NOMO-1 (cell line): ENCODE results near the gene RPAP3.
A peak's percentile ranks its signal among the peaks of the same experiment; 100 is the strongest.

Experiments
- DNase-seq, 2 experiments: peaks; one replicate each; lab custom pipeline; 2025; ENCODE audit not compliant: unreplicated experiment in 2 of 2; lab: John Stamatoyannopoulos, UW

The RPAP3 gene

GRCh38 chr12:47743311-47743860 lies 37.6 kb upstream of the RPAP3 start:
- DNase-seq, result no peak

DNA sequence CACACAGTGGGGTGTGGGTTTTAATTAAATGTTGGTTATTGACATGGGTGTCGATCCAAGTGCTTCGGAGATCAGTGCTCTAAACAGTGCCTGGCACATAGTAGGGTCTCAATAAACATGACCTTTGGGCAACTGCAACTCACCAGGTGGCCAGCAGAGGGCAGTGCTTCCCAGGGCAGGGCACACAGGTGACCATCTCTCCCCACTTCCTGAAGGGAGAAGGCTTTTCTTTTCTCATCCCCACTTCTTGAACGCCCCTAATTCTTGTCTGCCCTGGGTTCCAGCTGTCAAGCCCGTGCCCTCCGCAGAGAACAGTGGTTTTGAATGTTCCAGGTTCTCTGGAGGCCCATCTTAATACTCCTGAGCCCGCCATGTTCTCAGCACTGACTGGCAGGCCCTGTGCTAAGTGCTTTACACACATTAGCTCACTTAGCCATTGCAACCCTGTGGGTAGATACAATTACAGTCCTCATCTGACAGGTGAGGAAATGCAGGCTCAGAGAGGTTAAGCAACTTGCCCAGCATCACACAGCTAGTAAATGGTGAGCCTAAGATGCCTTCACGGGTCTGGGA lies 36.5 kb upstream of the RPAP3 start:
- DNase-seq, result peak in 1 of 2 experiments; percentile 20

DNA sequence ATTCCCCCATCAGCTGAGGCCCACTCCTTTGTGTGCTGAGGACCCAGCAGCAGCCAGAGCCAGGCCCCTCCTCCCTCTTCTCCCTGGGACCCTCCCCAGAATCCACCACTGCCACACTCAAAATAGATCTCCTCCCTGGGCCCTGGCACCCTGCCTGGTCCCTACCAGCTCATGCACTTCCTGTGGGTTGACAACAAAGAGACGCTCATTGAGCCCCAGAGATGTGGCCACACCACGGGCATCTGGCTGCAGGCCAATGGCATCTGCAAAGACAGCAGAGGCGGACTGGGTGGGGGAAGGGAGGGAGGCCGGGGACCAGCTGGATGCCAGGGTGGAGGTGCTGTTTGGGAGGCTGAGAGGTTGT lies 35.5 kb upstream of the RPAP3 start:
- DNase-seq, result peak; percentile 8 to 10

DNA sequence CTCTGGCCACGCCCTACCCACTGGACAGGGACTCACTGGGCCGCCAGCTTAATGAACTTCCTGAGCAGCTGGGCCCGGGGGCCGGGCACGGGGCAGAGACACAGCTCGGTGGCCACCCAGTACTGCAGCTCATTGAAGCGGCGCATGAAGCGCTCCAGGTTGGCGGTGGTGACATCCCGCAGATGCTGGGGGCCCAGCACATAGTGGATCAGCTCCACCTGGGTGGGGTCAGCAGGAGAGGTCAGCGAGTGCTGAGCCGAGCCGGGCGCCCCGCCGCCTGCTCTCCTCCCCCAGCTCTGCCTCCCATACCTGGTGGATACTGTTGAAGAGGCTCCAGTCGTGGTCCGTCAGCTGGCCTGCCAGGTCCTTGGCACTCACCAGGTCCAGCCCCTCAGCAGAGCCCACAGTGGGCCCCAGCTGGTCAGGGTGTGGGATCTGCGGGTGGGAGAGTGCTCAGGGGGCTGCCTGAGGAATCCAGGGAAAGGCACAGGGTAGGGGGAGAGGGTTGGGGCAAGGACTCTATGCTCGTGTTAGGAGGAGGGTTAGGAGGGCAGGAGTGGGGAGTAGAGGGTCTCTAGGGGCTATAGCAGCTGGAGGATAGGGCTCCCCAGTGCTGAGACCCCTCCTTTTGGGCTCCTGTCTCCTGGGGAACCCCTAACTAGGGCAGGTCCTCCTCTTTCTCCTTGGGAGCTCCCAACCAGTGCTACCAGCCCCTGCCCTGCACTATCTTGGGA lies 34.9 kb upstream of the RPAP3 start:
- DNase-seq, result no peak

GRCh38 chr12:47739979-47740378 lies 34.1 kb upstream of the RPAP3 start:
- DNase-seq, result no peak

GRCh38 chr12:47739297-47739696 lies 33.5 kb upstream of the RPAP3 start:
- no peak for DNase-seq

- DNase-seq, result no peak
Measured at GRCh38 chr12:47737936-47738594, 32.2 kb upstream of the RPAP3 start.

- no peak for DNase-seq
Measured at GRCh38 chr12:47736877-47737676, 31.2 kb upstream of the RPAP3 start.

DNA sequence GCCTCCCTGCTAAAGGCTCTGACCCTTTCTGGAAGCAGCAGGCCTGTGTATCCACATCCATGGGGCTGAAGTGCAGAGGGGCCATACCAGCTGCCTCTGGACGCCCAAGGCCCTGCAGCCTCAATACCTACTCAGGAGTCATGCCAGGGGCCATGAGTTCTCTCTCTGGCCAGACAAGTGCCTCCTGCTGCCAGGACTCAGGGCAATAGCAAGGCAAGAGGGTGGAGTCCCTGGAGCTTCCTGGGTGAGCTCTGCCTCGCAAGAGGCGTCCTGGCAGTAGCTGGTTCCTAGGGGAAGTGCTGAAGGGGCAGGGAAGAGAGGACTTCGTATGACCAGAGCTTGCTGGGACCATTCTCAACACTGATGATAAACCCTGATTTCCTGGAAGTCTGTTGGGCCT lies 30.4 kb upstream of the RPAP3 start:
- no peak for DNase-seq

DNA sequence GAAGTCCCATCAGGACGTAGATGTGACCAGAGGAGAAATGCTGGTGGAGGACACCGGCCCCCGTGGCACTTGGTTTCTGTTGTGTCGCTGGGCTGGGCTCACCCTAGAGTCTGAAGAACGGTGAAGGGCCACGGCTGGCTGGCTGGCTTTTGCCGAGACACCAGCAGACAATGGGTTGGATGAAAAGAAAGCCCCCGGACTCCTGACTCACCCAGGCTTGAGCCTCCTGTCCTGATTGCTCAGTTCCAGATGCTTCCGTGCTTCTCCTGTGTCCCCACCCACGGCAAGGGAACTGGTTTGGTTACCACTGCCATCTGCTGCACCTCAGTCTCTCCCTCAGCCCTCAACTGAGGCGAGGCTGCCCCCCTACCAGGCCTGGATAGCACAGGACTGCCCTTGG lies 29.8 kb upstream of the RPAP3 start:
- DNase-seq, result no peak

DNA sequence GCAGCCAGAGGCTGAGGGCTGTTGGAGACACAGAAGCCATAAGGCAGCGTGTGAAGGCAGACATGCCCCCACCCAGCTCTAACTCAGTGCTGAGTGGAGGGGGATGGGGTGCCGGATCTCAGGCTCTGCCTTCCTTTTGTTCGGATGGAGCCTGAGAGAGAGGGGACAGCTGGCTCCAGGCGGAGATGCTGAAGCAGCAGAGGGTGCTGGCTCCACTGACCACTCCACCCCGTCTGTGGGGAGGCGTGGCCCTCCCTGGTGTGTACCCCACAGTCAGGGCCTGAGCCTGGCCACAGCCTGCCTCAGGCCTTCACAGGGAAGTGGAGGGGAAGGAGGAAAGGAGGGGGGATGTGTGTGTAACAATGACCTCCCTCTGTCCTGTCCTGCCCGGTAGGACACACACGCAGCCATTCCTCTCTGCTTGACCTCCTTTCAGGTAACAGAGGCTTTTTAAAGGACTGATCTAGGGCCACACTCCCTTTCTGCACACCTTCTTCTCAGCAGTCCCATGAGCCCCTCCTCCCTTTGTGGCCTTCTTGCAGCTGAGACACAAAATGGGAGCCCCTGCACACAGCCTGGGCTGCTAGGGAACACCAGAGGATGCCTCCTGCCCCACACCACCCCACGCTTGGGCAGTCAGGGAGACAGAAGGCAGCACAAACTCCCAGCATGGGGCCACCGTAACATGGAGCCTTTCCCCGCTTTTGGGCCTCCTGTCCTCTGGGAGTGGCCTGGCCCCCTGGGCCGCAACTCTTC lies 29.1 kb upstream of the RPAP3 start:
- DNase-seq, result no peak

DNA sequence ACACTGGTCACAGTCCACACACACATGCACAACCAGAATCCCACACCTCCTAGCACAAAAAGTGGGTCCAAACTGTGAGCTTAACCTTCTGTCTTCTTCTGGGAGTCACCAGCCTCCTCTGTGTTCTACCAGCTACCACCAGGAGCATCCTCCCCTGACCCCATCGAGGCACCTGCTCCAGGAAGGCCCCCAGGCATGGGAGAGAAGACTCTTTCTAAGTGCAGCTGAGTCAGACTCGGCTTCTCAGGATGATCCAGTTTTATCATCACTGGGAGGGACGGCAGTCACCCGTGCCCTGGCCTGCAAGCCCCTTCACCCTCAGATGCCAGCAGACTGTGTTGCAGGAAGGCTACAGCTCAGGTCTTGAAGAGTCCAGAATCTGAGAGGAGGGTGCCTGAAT lies 27.3 kb upstream of the RPAP3 start:
- DNase-seq, result no peak

DNA sequence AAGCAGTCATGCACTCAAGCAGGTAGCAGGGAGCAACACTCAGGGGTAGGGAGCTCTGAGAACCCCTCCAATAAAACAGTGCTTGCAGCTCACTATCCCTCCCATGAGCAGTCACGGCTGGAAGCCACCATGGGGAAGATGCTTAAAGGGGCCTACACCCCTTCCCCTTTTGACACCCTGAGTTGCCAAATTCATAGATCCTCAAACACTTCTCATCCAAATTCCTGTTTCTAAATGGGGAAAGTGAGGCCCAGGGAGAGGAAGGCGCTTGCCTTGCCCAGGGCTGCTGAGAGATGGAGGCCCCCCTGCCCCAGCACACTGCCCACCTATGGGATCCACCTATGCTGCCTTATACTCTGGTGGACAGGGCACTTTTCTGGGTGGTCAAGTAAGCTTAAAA lies 26.7 kb upstream of the RPAP3 start:
- no peak for DNase-seq

- no peak for DNase-seq
Measured at GRCh38 chr12:47731723-47732122, 25.9 kb upstream of the RPAP3 start.

DNA sequence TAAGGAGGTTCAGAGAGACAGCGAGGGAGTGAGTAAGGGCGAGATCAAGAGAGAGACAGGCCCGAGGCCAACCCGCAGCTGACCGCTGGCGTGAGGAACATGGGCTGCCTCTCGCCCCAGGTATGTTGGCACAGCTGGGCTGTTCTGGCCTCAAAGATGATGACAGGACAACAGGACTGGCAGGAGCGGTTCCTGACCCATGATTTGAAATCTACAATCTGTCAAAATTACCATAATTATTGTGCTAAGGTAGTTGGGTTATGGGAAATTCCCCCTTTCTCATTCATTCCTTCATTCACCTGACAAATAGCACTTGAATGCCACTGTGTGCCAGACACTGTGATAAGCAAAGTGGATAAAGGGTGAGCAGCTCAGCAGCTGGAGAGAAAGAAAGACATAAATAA lies 24.5 kb upstream of the RPAP3 start:
- DNase-seq, result no peak

GRCh38 chr12:47729233-47729632 lies 23.4 kb upstream of the RPAP3 start:
- no peak for DNase-seq

DNA sequence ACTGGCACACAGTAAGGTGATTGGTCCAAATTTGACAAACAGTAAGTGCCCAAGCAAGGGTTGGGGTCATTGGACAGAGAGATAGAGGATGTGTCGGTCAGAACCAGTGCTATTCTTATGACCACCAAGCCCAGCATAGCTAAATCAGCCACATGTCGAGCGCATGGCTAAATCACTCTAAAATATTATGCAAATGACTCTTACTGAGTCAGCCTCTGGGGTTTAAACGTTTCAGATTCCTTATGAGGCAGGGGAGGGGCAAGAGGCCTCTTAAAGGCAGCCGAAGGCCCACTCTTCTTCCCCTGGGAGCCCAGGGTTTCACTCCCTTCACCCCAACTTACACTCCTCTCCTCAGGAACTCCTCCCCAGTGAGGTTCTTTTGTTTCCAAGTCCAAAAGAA lies 20.1 kb upstream of the RPAP3 start:
- DNase-seq, result no peak

GRCh38 chr12:47725091-47725772 lies 19.4 kb upstream of the RPAP3 start, which contains the start of gene ENDOU:
Gene ENDOU, minus strand, starts transcription at chr12:47725490. Its CDS starts 77 bp downstream, at chr12:47725413.
- no peak for DNase-seq

- DNase-seq, result no peak
Measured at GRCh38 chr12:47722941-47723631, 17.3 kb upstream of the RPAP3 start.
